ENCODE results near the gene KBTBD6.
"Not testable (repeated sequence)": the region's sequence is repeated elsewhere in the genome, so short reads cannot be mapped to it uniquely, and the experiment has no call there.

KBTBD6 gene

DNA sequence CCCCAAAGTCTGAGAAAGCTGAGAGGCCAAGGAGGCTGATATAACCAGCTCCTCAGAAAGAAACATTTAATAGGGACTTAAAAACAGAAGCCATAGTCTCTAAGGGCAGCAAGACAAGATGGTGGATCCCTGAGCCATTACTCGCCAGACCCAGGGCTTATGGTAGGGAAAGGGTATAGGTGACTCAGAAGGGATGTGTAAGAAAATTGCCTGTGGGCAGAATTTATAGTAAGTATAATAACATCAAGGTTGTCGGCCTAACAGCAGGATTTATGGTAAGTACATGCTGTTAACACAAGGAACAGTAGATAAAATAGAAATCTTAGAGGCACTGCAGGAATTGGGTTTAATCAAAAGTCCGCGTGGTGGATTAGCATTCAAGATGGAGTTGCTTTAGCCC, 14.7 kb downstream of the KBTBD6 start:
- no peaks in the 10 kb centered on the region for H3K36me3 ChIP-seq (ENCODE audit: insufficient read depth, low read length)
- H3K4me1 ChIP-seq (ENCODE audit: insufficient read depth, low read length): no peaks in the 10 kb centered on the region
- H3K9me3 ChIP-seq (ENCODE audit: control insufficient read depth, insufficient read depth, low read length): no peaks in the 10 kb centered on the region
- no peak overlapping the region for H3K9ac ChIP-seq (ENCODE audit: low read depth, low read length)

- H3K4me1 ChIP-seq (ENCODE audit: insufficient read depth, low read length): no peaks in the 10 kb centered on the region
- H3K9me3 ChIP-seq (ENCODE audit: control insufficient read depth, insufficient read depth, low read length): no peaks in the 10 kb centered on the region; the same call in 1 of the 2 replicates
- H3K9ac ChIP-seq (ENCODE audit: low read depth, low read length): no peak overlapping the region
- no peaks in the 10 kb centered on the region for H3K36me3 ChIP-seq (ENCODE audit: insufficient read depth, low read length)
These were observed 21.1 kb downstream of the KBTBD6 start for GRCh38 chr13:41111454-41111853.

- no peaks in the 10 kb centered on the region for H3K36me3 ChIP-seq (ENCODE audit: insufficient read depth, low read length)
- H3K9me3 ChIP-seq (ENCODE audit: control insufficient read depth, insufficient read depth, low read length): no peaks in the 10 kb centered on the region; the same call in 1 of the 2 replicates
- H3K9ac ChIP-seq (ENCODE audit: low read depth, low read length): peak overlapping the region; percentile 42; the same call in 1 of the 2 replicates
- no peaks in the 10 kb centered on the region for H3K4me1 ChIP-seq (ENCODE audit: insufficient read depth, low read length)
These were observed 25.0 kb downstream of the KBTBD6 start for GRCh38 chr13:41107584-41108014.

DNA sequence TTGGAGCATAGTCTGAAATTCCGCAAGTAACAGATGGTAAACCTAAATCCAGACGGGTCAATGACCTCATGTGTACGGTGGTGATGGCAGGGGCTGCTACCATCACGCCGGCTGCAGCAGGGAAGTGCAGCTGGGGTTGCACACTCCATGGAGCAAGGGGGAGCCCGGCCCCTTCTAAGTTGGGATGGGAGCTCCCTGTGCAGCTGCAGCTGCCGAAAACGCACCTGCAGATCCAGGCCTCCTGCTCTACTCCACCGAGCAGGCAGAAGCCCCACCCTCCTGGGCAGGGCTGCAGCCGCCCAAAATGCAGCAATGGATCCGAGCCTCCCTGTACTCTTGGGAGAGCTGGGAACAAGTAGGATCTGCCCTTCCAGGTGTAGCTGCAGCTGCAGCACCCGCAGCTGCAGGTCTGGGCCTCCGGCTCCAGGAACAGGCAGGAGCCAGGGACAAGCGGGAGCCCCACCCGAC, 25.5 kb downstream of the KBTBD6 start:
- H3K9ac ChIP-seq (ENCODE audit: low read depth, low read length): peak overlapping the region; percentile 42; the same call in 1 of the 2 replicates
- no peaks in the 10 kb centered on the region for H3K36me3 ChIP-seq (ENCODE audit: insufficient read depth, low read length)
- no peaks in the 10 kb centered on the region for H3K4me1 ChIP-seq (ENCODE audit: insufficient read depth, low read length)
- H3K9me3 ChIP-seq (ENCODE audit: control insufficient read depth, insufficient read depth, low read length): no peaks in the 10 kb centered on the region; the same call in 1 of the 2 replicates

DNA sequence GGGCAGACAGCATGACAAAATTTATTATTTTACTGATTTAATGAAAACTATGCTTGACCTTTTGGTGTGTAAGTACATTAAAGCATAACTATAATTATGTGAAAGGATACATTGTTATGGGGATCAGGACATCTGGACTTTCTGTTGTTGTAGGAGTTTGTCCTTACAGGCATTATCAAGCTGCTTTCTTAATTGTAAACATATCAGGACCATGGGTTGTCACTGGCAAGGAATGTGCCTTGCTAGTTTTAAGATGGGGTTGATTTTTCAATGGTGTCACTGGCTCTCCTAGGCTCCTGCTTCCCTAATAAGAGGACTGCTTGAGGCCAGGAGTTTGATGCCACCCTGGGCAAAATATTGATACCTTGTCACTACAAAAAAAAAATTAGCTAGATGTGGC, 32.6 kb downstream of the KBTBD6 start:
- no peaks in the 10 kb centered on the region for H3K9me3 ChIP-seq (ENCODE audit: control insufficient read depth, insufficient read depth, low read length)
- peaks cover 9% of the 10 kb centered on the region for H3K4me1 ChIP-seq (ENCODE audit: insufficient read depth, low read length)
- no peaks in the 10 kb centered on the region for H3K36me3 ChIP-seq (ENCODE audit: insufficient read depth, low read length)
- H3K9ac ChIP-seq (ENCODE audit: low read depth, low read length): no peak overlapping the region

DNA sequence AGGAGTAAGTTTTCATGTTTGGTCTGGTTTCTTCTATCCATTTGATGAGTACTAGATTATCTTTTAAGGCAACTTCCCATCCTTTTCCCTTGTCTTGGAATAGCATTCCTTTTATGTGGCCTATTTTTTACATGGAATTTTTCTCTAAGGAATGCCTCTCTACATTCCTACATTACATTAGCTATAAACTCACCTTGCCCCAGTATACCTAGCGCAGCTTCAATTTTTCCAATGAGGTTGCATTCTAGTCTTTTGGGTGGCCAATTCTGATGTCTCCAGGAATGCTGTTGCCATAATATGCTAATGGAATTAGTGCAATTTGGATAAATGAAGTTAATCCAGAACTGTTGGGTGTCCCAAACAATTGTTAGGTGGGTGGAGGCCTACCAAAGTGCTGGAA, 33.8 kb downstream of the KBTBD6 start:
- Histone ChIP-seq H3K36me3 (ENCODE audit: insufficient read depth, low read length) (no peaks in the 10 kb centered on the region), H3K9me3 (ENCODE audit: control insufficient read depth, insufficient read depth, low read length) (no peaks in the 10 kb centered on the region), H3K4me1 (ENCODE audit: insufficient read depth, low read length) (peaks cover 9% of the 10 kb centered on the region), H3K9ac (ENCODE audit: low read depth, low read length) (no peak overlapping the region)

DNA sequence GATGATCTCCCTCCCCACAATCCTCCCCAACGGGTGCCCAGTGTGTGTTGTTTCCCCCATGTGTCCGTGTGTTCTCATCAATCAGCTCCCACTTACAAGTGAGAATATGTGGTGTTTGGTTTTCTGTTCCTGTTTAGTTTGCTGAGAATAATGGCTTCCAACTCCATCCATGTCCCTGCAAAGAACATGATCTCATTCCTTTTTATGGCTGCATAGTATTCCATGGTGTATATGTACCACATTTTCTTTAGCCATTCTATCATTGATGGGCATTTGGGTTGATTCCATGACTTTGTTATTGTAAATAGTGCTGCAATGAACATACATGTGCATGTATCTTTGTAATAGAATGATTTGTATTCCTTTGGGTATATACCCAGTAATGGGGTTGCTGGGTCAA, 36.9 kb downstream of the KBTBD6 start:
- H3K9me3 ChIP-seq (ENCODE audit: control insufficient read depth, insufficient read depth, low read length); H3K9ac ChIP-seq (ENCODE audit: low read depth, low read length); H3K36me3 ChIP-seq (ENCODE audit: insufficient read depth, low read length); H3K4me1 ChIP-seq (ENCODE audit: insufficient read depth, low read length): not testable (repeated sequence)

- no peaks in the 10 kb centered on the region for H3K4me1 ChIP-seq (ENCODE audit: insufficient read depth, low read length)
- H3K36me3 ChIP-seq (ENCODE audit: insufficient read depth, low read length): peaks cover 4% of the 10 kb centered on the region; the same call in 1 of the 2 replicates
- no peak overlapping the region for H3K9ac ChIP-seq (ENCODE audit: low read depth, low read length)
These were observed 46.5 kb downstream of the KBTBD6 start for GRCh38 chr13:41085961-41086585.

GRCh38 chr13:41079725-41080124, 52.9 kb downstream of the KBTBD6 start:
- no peak overlapping the region for H3K9ac ChIP-seq (ENCODE audit: low read depth, low read length)
- H3K4me1 ChIP-seq (ENCODE audit: insufficient read depth, low read length): no peaks in the 10 kb centered on the region
- no peaks in the 10 kb centered on the region for H3K9me3 ChIP-seq (ENCODE audit: control insufficient read depth, insufficient read depth, low read length)
- peaks cover 17% of the 10 kb centered on the region for H3K36me3 ChIP-seq (ENCODE audit: insufficient read depth, low read length)

More at GRCh38 chr13:41085961-41086585, 46.5 kb downstream of the KBTBD6 start:
- H3K9me3 ChIP-seq (ENCODE audit: control insufficient read depth, insufficient read depth, low read length): no peaks in the 10 kb centered on the region
